Measurements from ENCODE around the gene NACC2.

Gene NACC2

DNA sequence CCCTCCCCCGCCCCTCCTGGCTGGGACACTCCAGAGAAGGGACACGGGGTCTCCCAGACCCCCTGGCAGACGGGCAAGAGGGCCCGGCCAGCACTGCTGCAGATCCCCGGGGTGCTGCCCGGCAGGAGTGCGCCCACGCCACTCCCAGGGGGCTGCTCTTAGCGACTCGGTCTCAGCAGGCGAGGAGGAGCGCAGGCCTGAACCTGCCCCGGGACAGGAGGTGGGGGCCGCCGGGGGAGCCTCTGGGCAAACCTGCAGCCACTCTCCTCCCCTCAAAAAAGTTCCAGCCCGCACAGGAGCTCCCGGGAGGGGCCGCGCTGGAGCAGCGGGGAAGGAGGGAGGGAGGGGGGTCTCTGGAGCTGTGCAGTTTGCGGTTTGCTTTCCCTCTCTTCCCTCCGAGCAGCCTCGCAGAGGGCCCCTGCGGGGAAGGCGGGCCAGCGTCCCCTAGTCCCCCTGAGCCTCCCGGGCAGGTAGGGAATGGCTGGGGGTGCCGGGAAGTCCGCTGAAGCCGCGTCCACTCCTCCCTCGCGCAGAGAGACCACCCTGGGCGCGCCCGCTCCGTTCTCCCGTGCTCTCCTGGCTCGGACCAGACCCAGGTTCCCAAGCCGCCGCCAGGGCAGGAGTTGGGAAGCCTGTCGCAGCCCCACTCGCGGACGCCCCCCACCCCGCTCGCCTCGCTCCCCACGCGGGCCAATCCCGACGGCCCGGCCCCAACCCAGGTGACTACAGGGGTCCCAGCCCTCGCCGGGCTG, 44.2 kb downstream of the NACC2 start:
- no peak overlapping the region for H3K9ac ChIP-seq (ENCODE audit: low read depth, low read length, poor library complexity, severe bottlenecking)
- no peaks in the 10 kb centered on the region for H3F3A ChIP-seq (ENCODE audit: low read depth)
- H2AFZ ChIP-seq (ENCODE audit: low read length): no peak overlapping the region
- H3K4me1 ChIP-seq (ENCODE audit: insufficient read depth, low read length, poor library complexity, severe bottlenecking): no peaks in the 10 kb centered on the region
- no peaks in the 10 kb centered on the region for H3K9me3 ChIP-seq (ENCODE audit: insufficient read depth, low read depth, low read length)
- no peaks in the 10 kb centered on the region for H3K27me3 ChIP-seq (ENCODE audit: insufficient read depth, low read length, poor library complexity, severe bottlenecking)
- no peak overlapping the region for H3K4me2 ChIP-seq (ENCODE audit: low read depth, low read length, poor library complexity, severe bottlenecking)
- H3K4me3 ChIP-seq (ENCODE audit: low read length, poor library complexity, severe bottlenecking): no peak overlapping the region
- no peaks in the 10 kb centered on the region for H3K79me2 ChIP-seq (ENCODE audit: insufficient read depth, low read length)
- no peaks in the 10 kb centered on the region for H3K36me3 ChIP-seq (ENCODE audit: insufficient read depth, low read length)
- H3K9me2 ChIP-seq (replicated peaks; ENCODE audit: low read depth, low read length): no peaks in the 10 kb centered on the region
- TF ChIP-seq, protein P1, sequence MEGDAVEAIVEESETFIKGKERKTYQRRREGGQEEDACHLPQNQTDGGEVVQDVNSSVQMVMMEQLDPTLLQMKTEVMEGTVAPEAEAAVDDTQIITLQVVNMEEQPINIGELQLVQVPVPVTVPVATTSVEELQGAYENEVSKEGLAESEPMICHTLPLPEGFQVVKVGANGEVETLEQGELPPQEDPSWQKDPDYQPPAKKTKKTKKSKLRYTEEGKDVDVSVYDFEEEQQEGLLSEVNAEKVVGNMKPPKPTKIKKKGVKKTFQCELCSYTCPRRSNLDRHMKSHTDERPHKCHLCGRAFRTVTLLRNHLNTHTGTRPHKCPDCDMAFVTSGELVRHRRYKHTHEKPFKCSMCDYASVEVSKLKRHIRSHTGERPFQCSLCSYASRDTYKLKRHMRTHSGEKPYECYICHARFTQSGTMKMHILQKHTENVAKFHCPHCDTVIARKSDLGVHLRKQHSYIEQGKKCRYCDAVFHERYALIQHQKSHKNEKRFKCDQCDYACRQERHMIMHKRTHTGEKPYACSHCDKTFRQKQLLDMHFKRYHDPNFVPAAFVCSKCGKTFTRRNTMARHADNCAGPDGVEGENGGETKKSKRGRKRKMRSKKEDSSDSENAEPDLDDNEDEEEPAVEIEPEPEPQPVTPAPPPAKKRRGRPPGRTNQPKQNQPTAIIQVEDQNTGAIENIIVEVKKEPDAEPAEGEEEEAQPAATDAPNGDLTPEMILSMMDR (conservative IDR thresholded peaks at IDR 0.05; ENCODE audit: low read length): no peak
- TF ChIP-seq EZH2phosphoT487 (IDR thresholded peaks at IDR 0.05; ENCODE audit: borderline replicate concordance): no peak
- no peaks in the 10 kb centered on the region for H4K20me1 ChIP-seq (ENCODE audit: insufficient read depth, low read length, poor library complexity, severe bottlenecking)

DNA sequence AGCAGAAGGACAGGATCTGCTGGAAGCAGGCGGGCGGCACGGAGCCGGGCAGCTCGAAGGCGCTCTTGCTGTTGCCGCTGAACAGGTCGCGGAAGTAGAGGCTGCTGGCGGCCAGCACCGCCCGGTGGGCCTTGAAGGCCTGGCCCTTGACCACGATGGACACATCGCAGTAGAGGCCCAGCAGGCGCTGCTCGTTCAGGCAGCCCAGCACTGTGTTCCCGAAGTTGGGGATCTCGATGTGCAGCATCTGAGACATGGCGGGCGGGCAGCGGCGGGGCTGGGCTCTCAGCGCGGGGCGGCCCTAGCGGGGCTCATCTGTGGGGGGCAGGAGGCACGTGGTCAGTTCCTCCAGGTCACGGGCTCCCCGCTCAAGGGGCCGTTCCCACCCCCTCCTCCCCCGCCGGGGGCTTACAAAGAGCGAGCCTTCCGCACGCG, 44.8 kb downstream of the NACC2 start:
- TF ChIP-seq EZH2phosphoT487 (IDR thresholded peaks at IDR 0.05; ENCODE audit: borderline replicate concordance): no peak
- TF ChIP-seq, protein P1 (conservative IDR thresholded peaks at IDR 0.05; ENCODE audit: low read length): no peak
- Histone ChIP-seq H3K79me2 (ENCODE audit: insufficient read depth, low read length) (no peaks in the 10 kb centered on the region), H3K4me3 (ENCODE audit: low read length, poor library complexity, severe bottlenecking) (no peak overlapping the region), H3K4me2 (ENCODE audit: low read depth, low read length, poor library complexity, severe bottlenecking) (no peak overlapping the region), H3F3A (ENCODE audit: low read depth) (no peaks in the 10 kb centered on the region), H4K20me1 (ENCODE audit: insufficient read depth, low read length, poor library complexity, severe bottlenecking) (no peaks in the 10 kb centered on the region), H3K27me3 (ENCODE audit: insufficient read depth, low read length, poor library complexity, severe bottlenecking) (no peaks in the 10 kb centered on the region), H3K36me3 (ENCODE audit: insufficient read depth, low read length) (no peaks in the 10 kb centered on the region), H3K4me1 (ENCODE audit: insufficient read depth, low read length, poor library complexity, severe bottlenecking) (no peaks in the 10 kb centered on the region), H2AFZ (ENCODE audit: low read length) (no peak overlapping the region), H3K9ac (ENCODE audit: low read depth, low read length, poor library complexity, severe bottlenecking) (no peak overlapping the region), H3K9me3 (ENCODE audit: insufficient read depth, low read depth, low read length) (no peaks in the 10 kb centered on the region), H3K9me2 (replicated peaks; ENCODE audit: low read depth, low read length) (no peaks in the 10 kb centered on the region)

DNA sequence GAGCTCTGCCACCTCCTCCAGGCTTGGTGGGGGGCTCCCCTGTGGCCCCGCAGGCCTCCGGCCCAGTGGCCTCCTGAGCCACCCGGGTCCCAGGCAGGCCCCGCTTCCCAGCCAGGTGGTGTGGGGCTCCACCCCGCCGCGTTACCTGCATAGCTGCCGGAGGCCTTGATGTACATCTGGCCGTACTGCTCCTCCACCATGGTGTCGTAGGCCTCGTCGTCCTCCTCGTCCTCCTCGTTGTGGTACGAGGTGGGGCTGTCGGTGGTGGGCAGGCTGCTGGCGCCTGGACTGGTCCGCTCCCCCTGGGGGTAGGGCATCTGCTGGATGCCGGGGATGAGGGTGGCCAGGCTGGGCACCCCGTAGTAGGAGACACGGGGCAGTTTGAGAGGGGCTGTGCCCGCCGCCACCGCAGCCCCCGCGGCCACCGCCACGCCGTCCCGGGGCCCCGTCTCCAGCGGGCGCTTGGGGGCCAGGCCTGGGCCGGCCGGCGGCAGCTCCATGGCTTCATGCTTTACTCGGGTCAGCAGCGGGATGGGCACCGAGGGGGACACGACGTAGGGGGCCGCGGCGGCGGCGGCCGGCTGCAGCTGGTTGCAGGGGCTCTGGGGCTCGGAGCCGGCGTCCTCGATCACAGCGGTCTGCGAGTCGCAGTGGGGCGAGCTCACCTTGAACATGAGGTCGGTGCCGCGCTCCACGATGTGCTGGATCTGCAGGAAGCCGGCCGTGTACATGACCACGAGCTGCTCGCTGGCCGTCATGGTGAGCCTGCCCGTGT, 45.4 kb downstream of the NACC2 start:
- Histone ChIP-seq H3K9ac (ENCODE audit: low read depth, low read length, poor library complexity, severe bottlenecking) (no peak overlapping the region), H4K20me1 (ENCODE audit: insufficient read depth, low read length, poor library complexity, severe bottlenecking) (no peaks in the 10 kb centered on the region), H3K4me2 (ENCODE audit: low read depth, low read length, poor library complexity, severe bottlenecking) (no peak overlapping the region), H3K4me1 (ENCODE audit: insufficient read depth, low read length, poor library complexity, severe bottlenecking) (no peaks in the 10 kb centered on the region), H3K9me2 (replicated peaks; ENCODE audit: low read depth, low read length) (no peaks in the 10 kb centered on the region), H3K79me2 (ENCODE audit: insufficient read depth, low read length) (no peaks in the 10 kb centered on the region), H3F3A (ENCODE audit: low read depth) (no peaks in the 10 kb centered on the region), H3K36me3 (ENCODE audit: insufficient read depth, low read length) (no peaks in the 10 kb centered on the region), H3K4me3 (ENCODE audit: low read length, poor library complexity, severe bottlenecking) (no peak overlapping the region), H3K9me3 (ENCODE audit: insufficient read depth, low read depth, low read length) (no peaks in the 10 kb centered on the region), H2AFZ (ENCODE audit: low read length) (no peak overlapping the region), H3K27me3 (ENCODE audit: insufficient read depth, low read length, poor library complexity, severe bottlenecking) (no peaks in the 10 kb centered on the region)
- no peak for TF ChIP-seq EZH2phosphoT487 (IDR thresholded peaks at IDR 0.05; ENCODE audit: borderline replicate concordance)
- TF ChIP-seq, protein P1 (conservative IDR thresholded peaks at IDR 0.05; ENCODE audit: low read length): no peak
